NCI-H1105 treated with DMSO at 0.1 percent for 48 hours (cell line): ENCODE results near the gene CPZ.

Source experiments
- DNase-seq: peaks from one replicate; lab custom pipeline; 2025; lab: John Stamatoyannopoulos, UW

Gene CPZ

DNA sequence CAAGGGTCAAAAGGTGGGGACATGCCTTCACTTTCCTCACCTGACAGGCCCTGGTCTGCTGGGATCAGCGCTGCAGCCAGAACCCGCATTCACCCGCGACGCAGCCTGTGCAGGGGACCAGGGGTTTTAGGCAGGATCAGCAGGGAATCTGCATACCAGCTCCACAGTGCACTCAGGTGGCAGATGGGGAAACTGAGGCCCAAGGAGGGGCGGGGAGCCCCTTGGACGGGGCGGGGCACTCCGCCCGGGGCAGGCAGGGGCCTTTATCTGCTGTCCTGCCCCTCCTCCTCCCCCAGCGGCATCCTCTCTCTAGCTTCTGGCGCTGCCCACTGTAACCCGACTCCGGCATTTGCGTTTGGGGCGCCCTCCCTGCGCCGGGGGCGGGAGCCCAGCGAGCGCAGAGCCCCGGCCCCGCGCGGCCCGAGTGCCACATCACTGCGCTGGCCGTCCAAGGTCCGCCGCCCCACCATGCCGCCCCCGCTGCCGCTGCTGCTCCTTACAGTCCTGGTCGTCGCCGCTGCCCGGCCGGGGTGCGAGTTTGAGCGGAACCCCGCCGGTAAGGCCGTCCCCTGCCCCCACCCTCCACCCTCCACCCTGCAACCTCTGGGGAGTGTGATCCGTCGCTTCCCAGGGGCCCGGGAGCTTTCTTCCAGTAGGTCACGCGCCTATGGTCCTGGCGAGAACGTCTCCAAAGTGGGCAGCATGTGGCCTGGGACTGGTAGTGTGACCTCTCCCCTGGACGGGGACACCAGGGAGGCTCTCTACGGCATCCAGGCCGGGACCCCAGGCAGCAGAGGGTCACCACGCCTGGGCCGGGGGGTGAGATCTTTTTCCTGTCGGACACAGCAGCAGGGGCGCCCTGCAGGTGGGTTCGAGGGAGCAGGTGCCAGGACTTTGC is at the start of gene CPZ:
Gene CPZ (plus strand): TSS at position 400 of the 898 bp plus-strand sequence. CDS start 69 bp downstream, at position 469.
- DNase-seq = no peak

DNA sequence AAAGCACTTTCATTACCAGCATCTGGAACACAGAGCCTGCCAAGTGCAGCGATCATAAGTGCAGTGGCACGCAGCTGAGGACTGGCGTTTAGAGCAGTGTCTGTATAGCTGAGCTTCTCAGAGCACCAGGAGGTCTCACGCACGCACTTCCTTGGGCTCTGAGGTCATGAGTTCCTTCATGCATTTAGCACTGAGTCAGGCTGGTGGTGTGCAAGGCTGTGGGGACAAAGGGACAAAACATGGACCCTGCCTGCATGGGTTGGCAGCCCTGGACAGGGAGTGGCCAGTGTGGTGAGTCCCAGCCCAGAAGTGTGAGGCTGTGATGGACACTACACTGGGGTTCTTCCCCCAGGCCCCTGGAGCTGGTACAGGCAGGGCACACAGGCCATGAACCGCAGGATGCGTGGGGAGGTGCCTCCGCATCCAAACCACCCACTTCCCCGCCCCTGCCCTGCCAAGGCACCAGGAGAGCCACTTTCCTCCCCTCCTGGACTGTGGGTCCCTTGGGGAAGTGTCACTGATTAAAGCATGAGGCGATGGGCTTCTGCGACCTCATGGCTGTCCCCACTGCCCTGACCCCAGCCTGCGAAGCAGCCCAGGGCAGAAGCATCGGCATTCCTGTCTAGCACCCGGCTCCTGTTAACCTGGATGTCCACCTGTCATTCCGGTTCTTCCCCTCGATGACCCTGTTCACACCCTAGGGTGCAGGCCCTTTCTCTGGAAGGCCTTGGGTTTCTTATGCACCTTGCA is 49.6 kb upstream of the CPZ start:
- DNase-seq = no peak

DNA sequence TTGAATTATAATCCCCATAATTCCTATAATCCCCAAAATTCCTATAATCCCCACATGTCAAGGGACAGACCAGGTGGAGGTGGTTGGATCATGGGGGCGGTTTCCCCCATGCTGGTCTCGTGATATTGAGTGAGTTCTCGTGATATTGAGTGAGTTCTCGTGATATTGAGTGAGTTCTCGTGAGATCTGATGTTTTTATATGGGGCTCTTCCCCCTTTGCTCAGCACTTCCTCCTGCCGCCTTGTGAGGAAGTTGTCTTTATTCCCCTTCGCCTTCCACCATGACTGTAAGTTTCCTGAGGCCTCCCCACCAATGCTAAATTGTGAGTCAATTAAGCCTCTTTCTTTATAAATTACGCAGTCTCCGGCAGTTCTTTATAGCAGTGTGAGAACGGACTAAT is 48.9 kb upstream of the CPZ start:
- no peak for DNase-seq

DNA sequence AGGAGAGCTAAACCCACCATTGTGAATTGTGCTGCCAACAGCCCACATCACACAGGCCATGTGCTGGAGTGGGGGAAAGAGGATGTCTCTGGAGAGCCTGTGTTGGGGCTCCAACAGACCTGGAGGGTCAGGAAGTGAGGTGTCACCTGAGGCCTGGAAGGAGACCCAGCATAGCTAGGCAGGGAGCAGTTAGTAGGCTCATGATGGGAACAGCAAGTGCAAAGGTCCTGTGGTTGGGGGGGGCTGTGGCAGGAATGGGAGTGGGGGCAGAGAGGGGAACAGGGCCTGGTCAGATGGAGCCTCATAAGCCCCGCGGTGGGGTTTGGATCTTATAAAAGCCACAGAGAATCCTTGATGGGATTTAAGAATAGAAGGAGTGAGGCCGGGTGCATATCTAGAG is 48.3 kb upstream of the CPZ start:
- DNase-seq = no peak

DNA sequence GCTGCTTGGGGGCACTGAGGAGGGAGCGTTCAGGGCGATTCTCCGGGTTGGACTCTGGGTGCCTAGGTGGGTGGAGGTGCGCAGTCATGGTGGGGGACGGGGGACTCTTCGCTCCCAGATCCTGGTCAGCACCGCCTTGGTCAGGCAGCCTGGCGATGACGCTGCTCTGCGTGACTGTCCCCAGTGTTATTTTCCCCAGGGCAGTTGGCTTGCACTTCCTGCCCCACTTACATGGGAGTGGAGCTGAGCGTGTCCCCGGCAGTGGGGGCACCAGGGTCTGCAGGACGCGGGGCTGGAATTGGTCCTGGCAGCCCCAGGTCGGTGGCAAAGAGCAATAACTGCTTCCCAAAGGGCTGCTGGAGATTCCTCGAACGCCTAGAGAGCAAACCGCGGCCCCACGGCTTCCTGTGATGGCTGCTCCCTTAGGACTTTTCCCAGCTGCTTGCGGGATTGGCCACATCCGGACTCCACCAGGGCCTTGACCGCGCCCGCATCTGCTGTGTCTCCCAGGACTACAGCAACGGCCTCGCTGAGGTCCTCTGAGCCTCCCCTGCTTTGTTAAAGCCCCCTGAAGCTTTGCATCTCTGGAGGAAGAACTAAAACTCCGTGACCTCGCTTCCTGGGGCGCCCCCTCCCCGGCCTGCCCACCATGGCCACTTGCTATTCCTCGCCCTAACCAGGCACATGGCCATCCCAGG is 47.7 kb upstream of the CPZ start:
- DNase-seq = no peak

DNA sequence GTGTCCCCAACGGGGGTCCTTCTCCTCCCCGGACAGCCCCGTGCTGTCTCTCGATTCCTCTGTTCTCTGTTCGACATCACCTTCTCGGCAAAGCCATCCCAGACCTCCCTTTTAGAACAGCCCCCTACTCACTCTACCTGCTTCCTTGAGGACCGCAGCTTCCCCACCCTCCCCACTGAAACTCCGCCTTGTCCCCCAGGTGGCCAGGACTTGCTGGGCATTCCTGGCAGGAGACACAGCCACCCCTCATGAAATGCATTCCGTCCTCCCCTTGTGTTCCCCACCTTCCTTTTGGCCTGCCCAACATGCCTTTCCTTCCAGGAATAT is 47.2 kb upstream of the CPZ start:
- no peak for DNase-seq

DNA sequence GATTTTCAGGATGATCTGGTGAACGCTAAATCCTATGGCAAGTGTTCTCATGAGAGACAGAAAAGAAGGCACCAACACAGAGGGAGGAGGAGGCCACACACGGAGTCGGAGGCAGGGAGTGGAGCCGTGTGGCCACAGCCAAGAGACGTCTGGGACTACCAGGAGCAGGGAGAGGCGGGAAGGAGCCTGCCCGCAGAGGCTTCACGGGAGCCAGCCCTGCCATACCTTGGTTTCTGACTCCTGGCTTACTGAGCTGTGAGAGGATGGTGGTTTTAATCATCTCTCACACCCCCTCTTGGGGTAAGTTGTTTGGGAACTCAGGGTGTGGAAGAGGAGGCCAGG is 45.8 kb upstream of the CPZ start:
- DNase-seq = no peak

DNA sequence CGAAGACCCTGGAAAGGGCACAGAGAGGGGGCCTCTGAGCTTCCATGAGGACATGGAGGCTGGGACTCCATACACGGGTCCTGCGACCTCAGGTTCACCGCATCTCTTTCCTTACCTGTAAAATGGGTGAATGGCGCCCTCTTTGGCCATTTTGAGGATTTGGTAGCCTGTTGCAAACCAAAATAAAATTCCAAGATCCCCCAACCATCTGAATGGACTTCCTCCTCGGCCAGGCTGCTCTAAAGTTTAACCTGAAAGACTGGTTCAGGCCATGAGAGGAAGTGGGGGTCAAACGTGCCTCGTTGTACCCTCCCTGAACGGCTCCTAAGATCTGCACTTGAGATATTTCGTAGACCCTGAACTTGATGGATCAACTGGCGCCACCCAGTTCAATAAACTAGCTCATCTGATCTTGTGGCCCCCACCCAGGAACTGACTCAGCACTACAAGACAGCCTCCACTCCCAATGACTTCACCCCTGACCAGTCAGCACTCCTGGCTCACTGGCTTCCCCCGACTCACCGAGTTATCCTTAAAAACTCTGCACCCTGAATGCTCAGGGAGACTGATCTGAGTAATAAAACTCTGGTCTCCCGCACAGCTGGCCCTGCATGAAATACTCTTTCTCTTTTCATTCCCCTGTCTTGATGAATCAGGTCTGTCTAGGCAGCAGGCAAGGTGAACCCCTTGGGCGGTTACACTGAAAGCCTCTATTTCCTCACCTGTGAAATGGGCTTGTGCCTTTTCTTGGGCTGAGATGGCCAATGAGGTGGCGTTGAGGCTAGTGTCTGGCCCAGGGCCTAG is 45.3 kb upstream of the CPZ start:
- no peak for DNase-seq

DNA sequence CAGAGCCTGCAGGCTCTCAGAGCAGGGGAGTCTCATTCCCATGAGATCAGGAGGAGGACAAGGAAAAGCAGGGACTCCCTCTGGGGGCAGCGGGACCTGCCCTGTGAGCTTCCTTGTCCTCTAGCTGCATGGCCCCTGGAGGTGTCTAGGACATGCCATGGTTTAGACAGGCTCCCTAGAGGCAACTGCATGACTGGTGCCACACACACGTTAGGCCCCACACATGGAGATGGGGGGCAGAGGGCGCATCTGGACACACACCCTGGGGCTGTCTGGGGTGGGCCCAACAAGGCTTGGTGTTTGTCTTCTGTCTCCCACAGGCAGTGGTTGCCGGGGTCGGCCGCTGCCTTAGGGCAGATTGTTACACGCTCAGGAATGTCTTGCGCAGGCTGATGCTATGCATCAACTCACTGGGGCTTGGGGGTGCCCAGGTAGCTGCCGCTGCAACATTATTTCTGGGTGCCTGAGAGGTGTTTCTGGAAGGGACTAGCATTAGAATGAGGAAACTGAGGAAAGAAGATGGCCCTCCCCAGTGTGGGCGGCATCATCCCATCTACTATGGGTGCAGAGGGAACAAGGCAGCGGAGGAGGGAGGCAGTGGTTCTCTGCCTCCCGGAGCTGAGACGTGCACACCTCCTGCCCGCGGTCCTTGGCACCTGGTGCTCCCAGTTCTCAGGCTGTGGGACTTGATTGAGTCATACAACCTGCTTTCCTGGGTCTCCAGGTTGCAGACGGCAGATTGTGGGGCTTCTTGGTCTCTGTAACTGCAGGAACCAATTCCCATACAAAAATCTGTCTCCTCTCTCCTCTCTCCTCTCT is 44.4 kb upstream of the CPZ start:
- no peak for DNase-seq

DNA sequence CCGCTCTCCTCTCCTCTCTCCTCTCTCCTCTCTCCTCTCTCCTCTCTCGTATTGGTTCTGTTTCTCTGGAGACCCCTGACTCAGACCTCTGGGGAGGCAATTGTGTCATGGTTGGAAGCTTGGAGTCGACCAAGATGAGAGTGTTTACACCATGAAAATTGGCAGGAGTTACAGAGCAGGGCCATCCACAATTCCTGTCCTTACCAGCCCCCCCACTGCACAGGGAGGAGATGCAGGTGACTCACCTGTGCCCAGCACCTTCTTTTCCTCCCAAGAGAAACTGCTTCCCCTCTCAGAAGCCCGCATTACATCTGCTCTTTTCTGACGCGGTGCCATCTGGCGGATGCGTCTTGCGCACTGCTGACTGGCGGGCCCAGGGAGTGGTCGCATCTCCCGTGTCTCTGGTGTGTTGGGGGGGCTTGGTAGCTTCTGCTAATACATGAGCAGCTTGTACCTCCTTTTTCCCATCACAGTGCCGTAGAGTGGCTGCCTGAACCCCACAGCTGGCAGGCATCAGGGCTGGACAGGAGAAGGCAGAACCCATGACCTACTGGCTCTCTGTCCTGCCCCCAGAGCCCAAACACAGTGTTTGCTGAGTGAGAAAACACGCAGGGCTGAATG is 43.7 kb upstream of the CPZ start:
- no peak for DNase-seq

DNA sequence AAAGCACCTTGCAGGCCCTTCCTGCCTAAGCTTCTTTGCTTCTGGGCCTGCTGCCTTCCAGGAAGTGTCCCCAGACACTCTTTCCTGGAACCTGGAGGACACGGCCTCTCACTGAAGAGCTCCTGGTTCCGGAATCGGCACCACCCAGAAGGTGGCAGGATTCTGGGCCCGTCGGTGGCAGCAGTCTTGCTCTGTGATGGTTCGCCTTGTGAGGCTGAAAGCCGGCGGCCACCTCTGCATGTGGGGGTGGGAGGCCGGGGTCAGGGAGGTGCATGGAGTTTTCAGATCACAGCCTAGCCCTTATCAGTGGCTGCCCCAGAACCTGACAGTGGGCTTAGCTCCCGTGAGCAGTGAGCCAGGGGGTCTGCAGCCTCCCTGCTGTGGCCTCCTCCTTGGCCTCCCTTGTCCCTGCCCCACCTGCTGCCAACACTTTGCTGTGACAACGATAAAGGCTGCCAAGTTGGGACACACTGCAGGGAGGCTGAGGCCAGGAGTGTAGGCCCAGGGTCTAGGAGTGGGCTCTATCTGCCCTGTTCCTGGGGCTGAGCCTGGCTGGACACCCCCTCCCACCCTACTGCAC is 43.1 kb upstream of the CPZ start:
- no peak for DNase-seq

DNA sequence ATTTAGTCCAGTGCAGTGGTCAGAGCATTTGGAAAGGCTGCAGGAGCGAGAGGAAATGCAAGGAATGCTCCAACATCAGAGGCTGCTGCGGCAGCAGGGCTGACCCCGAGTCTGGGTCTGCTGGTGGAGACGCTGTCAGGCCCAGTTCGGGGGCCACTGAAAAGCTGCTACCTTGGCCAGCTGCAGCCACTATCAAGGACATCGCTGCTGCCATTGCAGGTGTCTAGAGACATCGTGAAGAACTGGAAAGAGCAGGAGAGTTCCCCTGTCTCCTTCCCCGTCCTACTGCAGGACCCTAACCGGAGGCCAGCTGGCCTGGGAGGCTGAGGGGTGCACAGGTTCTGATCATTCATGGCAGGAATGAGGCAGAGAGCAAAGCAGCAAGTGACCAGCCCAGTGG is 41.9 kb upstream of the CPZ start:
- no peak for DNase-seq

DNA sequence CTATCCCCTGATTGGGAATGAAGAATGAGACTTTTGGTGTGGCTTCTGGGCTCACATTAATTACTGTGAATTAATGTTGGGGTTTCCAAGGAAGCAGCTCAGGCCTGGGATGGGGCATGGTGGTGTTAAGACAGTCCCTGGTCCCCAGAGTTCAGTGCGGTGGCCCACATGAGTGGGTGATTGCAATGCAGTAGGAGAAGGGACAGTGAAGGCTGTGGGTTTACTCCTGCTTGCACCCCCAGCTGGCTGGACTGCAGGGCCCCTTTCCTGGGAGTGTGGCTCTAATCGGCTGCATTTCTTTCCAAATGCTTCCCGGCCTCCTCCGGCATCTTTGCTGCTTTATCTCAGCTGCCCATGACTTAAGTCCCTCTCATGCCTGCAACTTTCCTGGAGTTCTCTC is 40.5 kb upstream of the CPZ start:
- DNase-seq = no peak

DNA sequence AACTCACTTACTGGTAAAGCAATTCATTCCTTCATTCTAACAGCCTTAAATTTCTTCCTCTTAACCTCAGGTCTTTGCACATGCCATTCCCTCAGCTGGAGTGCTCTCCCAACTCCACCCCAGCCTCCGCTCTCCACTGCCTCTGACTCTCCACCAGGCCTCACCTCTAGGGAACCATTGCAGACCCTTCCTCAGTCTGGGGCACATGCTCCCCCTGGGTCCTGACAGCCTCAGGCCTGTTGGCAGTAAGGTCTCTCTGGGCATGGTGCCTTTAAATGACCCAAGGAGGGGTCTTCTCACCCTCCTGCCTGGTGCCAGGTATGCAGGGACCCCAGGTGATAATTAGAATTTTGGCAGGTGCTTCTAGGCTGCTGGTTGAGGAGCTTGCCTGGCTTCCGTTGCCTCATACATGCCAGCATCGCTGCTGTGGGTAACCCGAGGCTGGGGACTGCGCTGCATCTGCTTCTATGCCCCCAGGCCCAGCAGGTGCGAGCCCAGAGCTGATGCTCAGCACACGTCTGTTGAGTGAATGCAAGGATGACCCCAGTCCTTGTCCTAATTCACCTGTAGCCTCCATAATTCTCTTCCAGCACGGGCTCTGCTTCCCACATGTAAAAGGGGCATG is 39.9 kb upstream of the CPZ start:
- no peak for DNase-seq

DNA sequence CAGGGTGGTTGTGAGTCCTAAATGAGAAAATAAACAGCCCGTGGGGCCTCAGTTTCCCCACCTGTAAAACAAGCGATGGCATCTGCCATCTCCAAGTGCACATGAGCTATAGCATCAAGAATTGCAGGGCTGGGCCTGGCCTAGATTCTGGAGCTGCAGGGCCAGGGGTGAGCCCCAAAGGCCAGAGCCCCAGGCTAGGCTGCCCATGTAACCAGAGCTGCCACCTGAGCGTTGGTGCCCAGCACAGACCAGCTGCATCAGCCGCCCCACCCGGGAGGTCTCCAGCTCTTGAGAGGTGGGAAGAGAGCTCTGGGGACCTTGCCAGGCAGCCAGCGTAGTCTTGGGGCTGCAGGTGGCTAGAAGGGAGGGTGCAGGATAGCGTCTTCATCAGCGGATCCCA is 39.3 kb upstream of the CPZ start:
- no peak for DNase-seq

DNA sequence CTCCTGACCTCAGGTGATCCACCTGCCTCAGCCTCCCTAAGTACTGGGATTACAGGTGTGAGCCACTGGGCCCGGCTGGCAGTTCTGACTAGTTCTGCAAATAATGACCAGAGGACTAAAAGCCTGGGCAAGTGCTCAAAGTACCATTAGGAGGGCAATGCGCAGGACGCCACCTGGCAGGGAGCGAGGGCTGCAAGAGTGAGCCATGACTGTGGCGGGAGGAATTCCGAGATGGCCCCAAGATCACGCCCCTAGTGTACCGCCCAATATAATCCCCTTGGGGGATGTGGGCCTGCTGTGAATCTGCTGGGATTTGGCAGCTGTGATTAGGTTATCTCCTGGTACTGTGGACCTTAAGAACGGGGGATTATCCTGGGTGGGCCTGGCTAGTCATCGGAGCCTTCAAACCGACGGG is 38.6 kb upstream of the CPZ start:
- no peak for DNase-seq

DNA sequence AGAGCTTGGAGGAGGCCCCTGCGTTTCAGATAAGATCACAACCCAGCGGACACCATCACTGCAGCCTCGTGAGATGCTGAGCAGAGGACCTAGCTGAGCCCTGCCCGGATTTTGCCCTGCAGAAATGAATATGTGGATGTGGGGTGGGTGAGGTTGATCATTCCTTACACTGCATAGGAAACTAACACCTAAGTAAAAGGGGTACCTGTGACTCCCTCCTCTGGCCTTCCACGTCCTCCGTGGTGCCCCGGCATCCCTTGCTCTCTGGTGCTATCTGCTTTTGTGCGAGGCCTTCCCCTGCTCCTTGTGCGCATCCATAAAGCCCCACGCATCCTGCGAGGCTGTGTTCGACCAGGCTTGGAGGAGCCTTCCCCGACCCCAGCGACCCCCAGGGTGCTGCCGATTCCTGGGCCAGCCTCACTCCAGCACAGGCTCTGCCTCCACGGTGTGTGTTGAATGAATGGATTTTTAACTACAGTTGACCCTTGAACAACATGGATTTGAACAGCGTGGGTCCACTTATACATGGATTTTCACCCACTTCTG is 37.9 kb upstream of the CPZ start:
- DNase-seq = no peak

DNA sequence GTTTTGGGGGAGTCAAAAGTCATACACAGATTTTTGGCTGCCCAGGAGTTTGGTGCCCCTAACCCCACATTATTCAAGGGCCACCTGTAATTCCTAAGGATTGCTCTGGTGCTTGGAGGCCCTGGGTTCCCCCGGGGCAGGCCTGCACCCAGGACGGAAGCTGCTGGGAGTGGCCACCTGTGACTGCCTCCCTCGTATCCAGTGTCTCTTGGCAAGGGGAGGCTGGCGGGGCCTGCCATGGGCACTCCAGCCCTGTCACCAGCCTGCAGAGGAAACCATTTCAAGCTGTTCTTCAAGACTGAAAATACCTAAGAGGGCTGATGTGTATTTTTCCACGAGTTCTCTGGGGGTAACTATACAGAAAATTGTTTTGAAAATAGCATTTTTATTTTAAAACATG is 36.8 kb upstream of the CPZ start:
- DNase-seq = no peak

DNA sequence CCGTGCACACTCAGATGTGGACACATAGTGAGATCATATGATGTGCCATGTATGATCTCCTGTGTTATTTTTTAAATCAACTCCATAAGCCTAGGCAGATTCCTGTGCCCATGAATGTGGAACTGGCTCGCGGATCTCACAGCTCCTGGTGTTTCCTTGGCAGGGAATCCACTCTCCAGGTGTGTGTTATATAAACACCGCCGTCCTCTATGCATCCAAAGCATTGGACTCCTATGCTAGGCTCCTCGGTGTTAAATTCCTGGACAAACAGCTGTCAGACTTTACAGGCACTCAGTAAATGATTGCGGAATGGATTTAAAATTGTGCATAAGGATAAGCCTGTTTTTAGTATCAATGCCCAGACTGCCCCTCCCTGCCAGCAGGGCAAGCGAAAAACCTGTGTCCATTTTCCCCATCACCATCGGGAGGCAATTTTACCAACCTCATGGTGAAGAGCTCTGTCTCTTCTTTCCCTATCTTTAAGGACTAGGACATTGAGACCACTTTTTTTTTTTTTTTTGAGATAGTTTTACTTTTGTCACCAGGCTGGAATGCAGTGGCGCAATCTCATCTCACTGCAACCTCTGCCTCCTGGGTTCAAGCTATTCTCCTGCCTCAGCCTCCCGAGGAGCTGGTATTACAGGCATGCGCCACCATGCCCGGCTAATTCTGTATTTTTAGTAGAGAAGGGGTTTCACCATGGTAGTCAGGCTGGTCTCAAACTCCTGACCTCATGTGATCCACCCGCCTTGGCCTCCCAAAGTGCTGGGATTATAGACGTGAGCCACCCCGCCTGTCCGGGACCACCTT is 36.0 kb upstream of the CPZ start:
- DNase-seq = no peak
